Measurements from ENCODE around the gene PIGU. TPM values are rescaled to one million over a fixed set of nuclear protein-coding genes. Genes with fewer than 3 reads are reported as not detected.
"Not testable (repeated sequence)": the region's sequence is repeated elsewhere in the genome, so short reads cannot be mapped to it uniquely, and the experiment has no call there.

The PIGU gene
- total RNA-seq, 1 donor from 2014 or later = 12.9 TPM

GRCh38 chr20:34675993-34676641 is 775 bp downstream of the PIGU start:
- DNase-seq (ENCODE audit: missing footprints) = no peak
- intact Hi-C loops (cut with DNase I) = loop anchor here (2.0 kb wide), 1 partner anchor 29 kb away; the partner anchor contains the start of gene TP53INP2
- no peak for ATAC-seq

- DNase-seq (ENCODE audit: missing footprints) = no peak
- intact Hi-C loops (cut with DNase I) = no loop called here
- no peak for ATAC-seq
Observed at GRCh38 chr20:34675561-34675960, 1.3 kb downstream of the PIGU start.

GRCh38 chr20:34673412-34673811 is 3.5 kb downstream of the PIGU start:
- no peak for ATAC-seq
- DNase-seq (ENCODE audit: missing footprints) = no peak
- intact Hi-C loops (cut with DNase I) = no loop called here

GRCh38 chr20:34669094-34669493 is 7.8 kb downstream of the PIGU start:
- no peak for DNase-seq (ENCODE audit: missing footprints)
- no peak for ATAC-seq
- intact Hi-C loops (cut with DNase I) = no loop called here

GRCh38 chr20:34664751-34665150 is 12.1 kb downstream of the PIGU start:
- ATAC-seq; intact Hi-C loops (cut with DNase I): not testable (repeated sequence)

GRCh38 chr20:34663213-34663943 is 13.5 kb downstream of the PIGU start:
- DNase-seq (ENCODE audit: missing footprints) (no peak), ATAC-seq (no peak)
- intact Hi-C loops (cut with DNase I) = no loop called here

More at GRCh38 chr20:34664751-34665150, 12.1 kb downstream of the PIGU start:
- DNase-seq (ENCODE audit: missing footprints) = not testable (repeated sequence)

GRCh38 chr20:34661811-34662210 is 15.1 kb downstream of the PIGU start:
- intact Hi-C loops (cut with DNase I); DNase-seq (ENCODE audit: missing footprints): not testable (repeated sequence)

GRCh38 chr20:34658654-34659053 is 18.2 kb downstream of the PIGU start:
- DNase-seq (ENCODE audit: missing footprints); intact Hi-C loops (cut with DNase I); ATAC-seq: not testable (repeated sequence)

More at GRCh38 chr20:34661811-34662210, 15.1 kb downstream of the PIGU start:
- ATAC-seq = not testable (repeated sequence)

GRCh38 chr20:34654207-34654744 is 22.6 kb downstream of the PIGU start:
- intact Hi-C loops (cut with DNase I) = no loop called here
- no peak for ATAC-seq
- no peak for DNase-seq (ENCODE audit: missing footprints)

- ATAC-seq = no peak
Observed at GRCh38 chr20:34651200-34651599, 25.7 kb downstream of the PIGU start.

GRCh38 chr20:34647737-34648136 is 29.2 kb downstream of the PIGU start:
- intact Hi-C loops (cut with DNase I) = no loop called here
- no peak for ATAC-seq
- DNase-seq (ENCODE audit: missing footprints) = no peak

More at GRCh38 chr20:34651200-34651599, 25.7 kb downstream of the PIGU start:
- DNase-seq (ENCODE audit: missing footprints) = no peak
- intact Hi-C loops (cut with DNase I) = no loop called here

GRCh38 chr20:34644951-34645350 is 31.9 kb downstream of the PIGU start:
- DNase-seq (ENCODE audit: missing footprints) (no peak), ATAC-seq (no peak)
- intact Hi-C loops (cut with DNase I) = no loop called here

GRCh38 chr20:34644345-34644744 is 32.5 kb downstream of the PIGU start:
- no peak for ATAC-seq
- intact Hi-C loops (cut with DNase I) = no loop called here
- DNase-seq (ENCODE audit: missing footprints) = no peak

GRCh38 chr20:34643928-34644327 is 33.0 kb downstream of the PIGU start:
- no peak for DNase-seq (ENCODE audit: missing footprints)
- intact Hi-C loops (cut with DNase I) = no loop called here
- no peak for ATAC-seq

GRCh38 chr20:34642009-34642408 is 34.9 kb downstream of the PIGU start:
- intact Hi-C loops (cut with DNase I) = no loop called here
- no peak for ATAC-seq
- no peak for DNase-seq (ENCODE audit: missing footprints)

- ATAC-seq (no peak), DNase-seq (ENCODE audit: missing footprints) (no peak)
- intact Hi-C loops (cut with DNase I) = no loop called here
Observed at GRCh38 chr20:34639755-34640222, 37.1 kb downstream of the PIGU start.

GRCh38 chr20:34638532-34638931 is 38.4 kb downstream of the PIGU start:
- DNase-seq (ENCODE audit: missing footprints) (no peak), ATAC-seq (no peak)
- intact Hi-C loops (cut with DNase I) = no loop called here

- no peak for ATAC-seq
- no peak for DNase-seq (ENCODE audit: missing footprints)
- intact Hi-C loops (cut with DNase I) = no loop called here
Observed at GRCh38 chr20:34638039-34638292, 38.9 kb downstream of the PIGU start.

- intact Hi-C loops (cut with DNase I) = no loop called here
- DNase-seq (ENCODE audit: missing footprints) (no peak), ATAC-seq (peak; percentile 96)
Observed at GRCh38 chr20:34637245-34638038, 39.5 kb downstream of the PIGU start.

Measured in Right ventricle myocardium inferior (tissue), 1 donor.